Uterus (tissue), 2 donors: Measurements from ENCODE around the gene SCLY.

Experiments used
- CTCF ChIP-seq, 4 experiments: fragments of 200-600 bp in 2 of 4; fragments of 450-650 bp in 2 of 4; sonication (generic) in 2 of 4; IDR thresholded peaks; one replicate each; pipeline ENCODE4 v1.5.1; 2016 to 2019; ENCODE audit warnings: antibody characterized with exemption in 4 of 4, mild to moderate bottlenecking in 2 of 4, moderate library complexity in 1 of 4
- POLR2A ChIP-seq, 2 donors: fragments of 450-650 bp; IDR thresholded peaks; one replicate each; pipeline ENCODE4 v1.6.1; 2016; ENCODE audit warnings: antibody characterized with exemption in 2 of 2, mild to moderate bottlenecking in 1 of 2, moderate library complexity in 1 of 2

GRCh38 chr2:238138331-238139195 is 77.8 kb downstream of the SCLY start, which contains the start of gene KLHL30:
- TF ChIP-seq CTCF (IDR thresholded peaks at IDR 0.05) (no peak), POLR2A (IDR thresholded peaks at IDR 0.05) (no peak)
